Activated gamma-delta T cell (primary cell): ENCODE results near the gene SLC39A12.
"Not testable (repeated sequence)": the region's sequence is repeated elsewhere in the genome, so short reads cannot be mapped to it uniquely, and the experiment has no call there.

Source experiments
- DNase-seq: peaks from one replicate; lab custom pipeline; 2025; lab: John Stamatoyannopoulos, UW
- total RNA-seq, 2 donors: gene quantifications; one replicate each; lab custom pipeline; 2026; lab: John Stamatoyannopoulos, UW

SLC39A12 gene
- total RNA-seq, result 0 reads per million in 2 donors

DNA sequence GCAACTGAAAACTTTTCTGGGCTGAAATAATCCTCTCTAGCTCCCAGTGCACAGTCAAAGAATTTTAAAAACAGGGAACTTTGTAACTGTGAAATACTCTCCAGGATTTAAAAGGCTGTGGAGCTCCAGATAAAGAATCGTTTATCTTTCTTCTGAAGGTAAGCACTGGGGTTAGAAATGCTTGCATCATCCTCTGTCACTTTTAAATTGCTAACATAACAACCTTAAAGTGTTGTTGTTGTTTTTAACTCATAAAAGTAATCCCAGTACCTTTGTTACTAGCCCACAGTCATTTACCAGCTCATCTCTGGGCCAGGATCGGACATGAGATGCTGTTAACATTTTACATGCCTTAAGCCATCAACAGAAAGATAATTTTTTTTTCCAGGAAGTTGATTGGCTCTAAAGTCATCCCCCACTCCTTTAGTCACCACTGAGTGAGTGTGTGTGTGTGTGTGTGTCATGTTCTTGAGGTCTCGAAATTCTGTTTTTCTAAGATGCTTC is at the start of gene SLC39A12:
TSS of gene SLC39A12 (plus strand) at position 51 of the 504 bp plus-strand sequence. CDS start 1,359 bp downstream, outside the sequence.
- no peak for DNase-seq

DNA sequence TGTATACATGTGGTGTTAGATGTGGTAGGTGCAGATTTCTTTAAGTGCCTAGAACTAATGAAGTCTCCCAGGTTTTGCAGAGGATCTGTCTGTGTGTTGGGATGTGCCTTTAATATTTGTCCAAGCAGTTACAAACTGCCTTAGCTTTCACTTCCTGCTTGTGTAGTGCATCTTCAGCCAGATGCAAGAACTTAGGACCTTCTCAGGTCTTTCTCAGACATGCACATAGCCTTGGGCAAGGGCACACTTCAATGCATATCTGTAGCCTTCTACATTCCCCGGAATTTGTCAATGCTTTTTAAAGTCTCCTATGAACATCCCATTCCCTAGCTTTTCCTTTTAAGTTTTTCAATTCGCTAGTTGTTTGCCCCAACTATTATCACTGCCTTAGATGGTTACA is 47.2 kb upstream of the SLC39A12 start:
- DNase-seq, result no peak

DNA sequence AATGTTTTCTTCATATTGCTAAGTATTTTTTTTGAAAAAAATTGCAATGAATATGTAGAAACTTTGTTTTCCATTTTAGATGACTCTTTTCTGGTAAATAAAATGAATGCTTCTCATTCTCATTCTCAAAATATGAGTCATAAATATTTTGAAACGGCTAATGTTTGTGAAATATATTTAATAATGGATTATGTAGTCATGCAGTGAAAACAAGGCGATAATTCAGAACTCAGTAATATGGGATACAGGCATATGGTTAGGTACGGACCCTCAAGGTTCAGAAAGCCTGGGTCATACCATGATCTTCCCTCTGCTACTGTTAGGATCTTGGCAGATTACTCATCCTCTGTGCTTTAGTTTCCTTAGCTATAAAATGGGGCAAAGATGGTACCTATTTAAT is 46.2 kb upstream of the SLC39A12 start:
- DNase-seq, result no peak

DNA sequence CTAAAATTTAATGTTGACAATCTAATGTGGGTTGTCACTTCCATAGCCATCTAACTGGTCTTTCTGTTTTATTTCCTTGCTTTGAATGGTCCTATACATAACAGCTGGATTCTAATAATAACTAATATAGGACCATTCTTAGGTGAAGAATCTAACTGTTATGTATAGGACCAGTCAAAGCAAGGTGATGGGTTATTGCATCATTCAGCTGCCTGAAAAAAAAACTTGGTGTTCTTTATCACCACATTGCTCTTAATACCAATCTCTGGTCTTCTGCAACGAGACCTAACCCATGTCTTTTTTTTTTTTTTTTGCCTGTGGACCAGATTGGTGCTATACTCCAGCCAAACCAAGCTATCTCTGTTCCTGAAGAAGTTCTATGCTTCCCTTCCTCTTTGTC is 45.7 kb upstream of the SLC39A12 start:
- DNase-seq, result no peak

DNA sequence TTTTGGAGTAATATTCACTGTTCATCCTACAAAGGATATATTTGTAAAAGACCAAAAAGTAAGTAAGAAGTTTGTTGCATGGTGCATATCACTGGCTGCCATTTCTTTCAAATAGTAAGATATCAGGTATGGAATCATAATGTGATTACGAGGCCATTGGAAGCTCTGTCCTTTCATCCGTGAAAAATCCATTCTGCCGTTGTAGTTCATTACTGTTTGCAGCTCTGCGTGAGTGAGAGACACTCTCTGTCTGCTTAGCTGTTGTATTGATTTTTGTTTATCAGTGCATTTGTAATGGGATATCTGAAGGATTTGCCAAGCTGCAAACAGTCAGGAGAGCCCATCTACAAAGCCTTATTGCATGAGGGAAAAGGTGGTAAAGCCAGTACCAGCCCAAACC is 44.1 kb upstream of the SLC39A12 start:
- no peak for DNase-seq

DNA sequence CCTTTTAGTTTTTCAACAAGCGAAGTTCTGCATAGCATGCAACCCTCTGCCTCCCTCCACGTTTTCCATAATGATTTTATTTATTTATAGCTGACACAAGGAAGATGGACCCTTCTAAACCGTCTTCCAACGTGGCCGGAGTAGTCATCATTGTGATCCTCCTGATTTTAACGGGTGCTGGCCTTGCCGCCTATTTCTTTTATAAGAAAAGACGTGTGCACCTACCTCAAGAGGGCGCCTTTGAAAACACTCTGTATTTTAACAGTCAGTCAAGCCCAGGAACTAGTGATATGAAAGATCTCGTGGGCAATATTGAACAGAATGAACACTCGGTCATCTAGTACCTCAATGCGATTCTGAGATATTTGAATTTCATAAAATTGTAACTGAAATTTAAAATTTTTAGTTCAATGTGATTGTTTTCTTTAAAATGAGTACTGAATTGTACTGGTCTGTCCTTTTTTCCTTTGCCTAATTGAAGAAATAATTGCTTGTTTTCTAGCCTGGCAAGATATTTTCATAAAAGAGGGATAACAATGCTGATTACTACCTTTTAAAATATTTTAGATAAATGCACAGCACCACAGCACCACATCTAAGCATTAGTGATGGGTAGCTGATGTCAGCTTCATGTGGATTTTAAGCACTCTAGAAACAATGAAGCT is 41.5 kb upstream of the SLC39A12 start:
- no peak for DNase-seq

DNA sequence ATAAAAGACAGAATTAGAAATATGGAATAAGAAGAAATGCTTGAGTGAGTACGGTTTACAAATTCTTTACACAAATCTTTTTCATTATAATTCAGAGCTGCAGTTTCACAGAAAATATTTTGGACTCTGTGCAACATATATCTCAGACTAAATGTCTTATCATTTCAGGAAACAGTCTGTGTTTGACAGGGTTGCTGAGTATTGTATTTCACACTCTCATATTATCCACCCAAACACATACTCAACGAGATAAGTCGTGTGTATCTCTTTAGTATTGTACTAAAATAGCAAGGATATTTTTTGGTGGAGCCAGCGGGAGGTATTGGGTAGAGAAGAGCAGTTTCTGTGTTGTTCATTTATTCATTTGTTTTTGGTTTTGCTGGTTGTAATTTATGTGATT is 39.0 kb upstream of the SLC39A12 start:
- DNase-seq, result no peak

DNA sequence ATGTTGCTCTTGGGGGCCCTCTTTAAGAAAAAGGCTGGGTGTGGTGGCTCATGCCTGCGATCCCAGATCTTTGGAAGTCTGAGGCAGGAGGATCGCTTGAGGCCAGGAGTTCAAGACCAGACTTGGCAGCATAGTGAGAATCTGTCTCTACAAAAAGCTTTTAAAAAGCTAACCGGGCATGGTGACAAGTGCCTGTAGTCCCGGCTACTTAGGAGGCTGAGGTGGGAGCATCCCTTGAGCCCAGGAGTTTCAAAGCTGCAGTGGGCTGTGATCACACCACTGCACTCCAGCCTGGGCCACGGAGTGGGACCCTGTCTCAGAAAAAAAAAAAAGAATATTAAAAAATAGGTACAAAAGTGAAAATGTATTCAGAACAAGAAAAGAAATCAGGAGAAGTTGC is 38.1 kb upstream of the SLC39A12 start:
- no peak for DNase-seq

DNA sequence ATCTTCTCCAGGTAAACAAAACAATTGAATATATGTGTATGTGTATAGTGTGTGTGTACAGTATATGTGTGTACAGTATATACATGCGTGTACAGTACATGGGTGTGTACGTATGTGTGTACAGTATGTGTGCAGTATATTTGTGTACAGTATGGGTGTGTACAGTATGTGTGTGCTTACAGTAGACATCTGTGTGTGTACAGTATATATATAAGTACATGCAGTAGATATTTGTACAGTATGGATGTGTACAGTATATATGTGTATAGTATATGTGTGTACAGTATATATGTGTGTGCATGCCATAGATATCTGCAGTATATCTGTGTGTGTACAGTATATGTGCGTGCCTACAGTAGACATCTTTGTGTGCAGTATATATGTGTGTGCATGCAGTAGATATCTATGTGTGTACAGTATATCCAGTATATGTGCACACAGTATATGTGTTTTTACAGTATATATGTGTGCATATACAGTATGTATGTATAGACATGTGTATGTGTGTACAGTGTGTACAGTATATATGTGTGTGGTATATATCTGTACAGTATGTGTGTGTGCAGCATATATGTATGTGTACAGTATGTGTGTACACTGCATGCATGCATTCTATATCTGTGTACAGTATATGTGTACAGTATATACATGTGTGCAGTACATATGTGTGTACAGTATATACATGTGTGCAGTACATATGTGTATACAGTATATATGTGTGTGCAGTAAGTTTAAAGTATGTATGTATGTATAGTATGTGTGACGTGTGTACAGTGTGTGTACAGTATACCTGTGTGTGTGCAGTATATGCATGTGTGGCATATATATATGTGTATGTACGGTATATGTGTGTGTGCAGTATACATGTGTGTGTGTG is 37.3 kb upstream of the SLC39A12 start:
- DNase-seq, result no peak

DNA sequence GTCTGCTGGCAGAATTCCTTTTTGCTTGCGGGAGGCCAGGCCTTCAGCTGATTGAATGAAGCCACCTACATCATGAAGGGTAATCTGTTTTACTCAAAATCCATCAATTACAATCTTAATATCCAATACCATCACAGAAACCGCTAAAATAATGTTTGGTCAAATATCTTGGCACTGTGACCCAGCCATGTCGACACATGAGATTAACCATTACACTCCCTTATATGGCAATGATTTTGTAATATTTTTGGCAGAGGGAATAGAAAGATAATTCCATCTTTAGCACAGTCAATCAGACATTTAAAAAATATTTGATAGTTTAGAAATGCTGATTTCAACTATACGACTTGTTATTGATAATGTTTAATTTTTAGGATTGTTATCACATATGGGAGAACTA is 36.5 kb upstream of the SLC39A12 start:
- DNase-seq, result no peak

DNA sequence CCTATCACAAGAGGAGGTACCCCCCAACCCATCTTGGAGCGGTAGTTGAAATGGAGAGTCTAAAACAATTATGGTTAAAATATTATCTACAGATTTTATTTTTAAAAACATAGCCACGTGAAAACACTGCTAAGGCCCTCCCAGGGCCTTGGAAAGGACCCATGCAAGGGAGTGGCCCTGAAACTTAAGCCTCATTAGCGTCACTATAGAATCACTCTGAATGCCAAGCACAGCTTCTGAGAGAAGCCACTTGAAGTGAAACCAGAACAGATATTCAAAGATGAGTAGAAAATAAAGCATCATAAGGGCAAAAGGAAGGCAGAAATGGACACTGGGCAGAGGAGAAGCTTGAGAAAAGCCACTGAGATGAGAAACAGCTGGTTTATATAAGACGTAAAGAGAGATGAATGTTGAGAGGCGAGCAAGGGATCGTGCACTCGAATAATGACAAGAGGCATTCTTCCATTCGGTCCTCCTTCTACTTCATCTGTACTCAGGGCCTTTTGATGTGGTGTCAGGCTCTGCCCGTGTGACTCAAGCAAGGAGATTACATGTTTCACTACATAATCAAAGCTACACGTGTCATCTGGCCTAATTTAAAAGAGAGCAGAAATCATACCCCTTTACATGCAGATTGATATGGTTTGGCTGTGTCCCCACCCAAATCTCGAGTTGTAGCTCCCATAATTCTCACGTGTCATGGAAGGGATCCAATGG is 33.4 kb upstream of the SLC39A12 start:
- DNase-seq, result no peak

DNA sequence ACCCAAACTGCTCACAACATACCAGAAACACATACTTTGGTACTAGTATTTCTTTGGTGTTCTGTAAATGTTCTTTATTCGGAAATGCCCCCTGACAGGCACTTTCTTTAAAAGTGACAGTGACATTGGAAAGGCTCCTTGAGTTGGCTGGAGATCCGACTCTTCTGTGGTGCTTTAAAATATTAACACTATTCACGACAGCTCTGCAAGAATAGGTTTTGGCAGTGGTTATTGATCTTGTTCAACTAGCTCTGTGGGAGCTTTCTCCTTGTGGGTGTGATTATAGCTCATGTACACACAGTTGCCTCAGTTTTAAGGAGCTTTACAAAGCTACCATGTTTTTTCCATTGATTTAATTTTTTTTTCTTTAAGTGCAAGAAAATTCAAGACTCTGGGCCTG is 30.3 kb upstream of the SLC39A12 start:
- no peak for DNase-seq

DNA sequence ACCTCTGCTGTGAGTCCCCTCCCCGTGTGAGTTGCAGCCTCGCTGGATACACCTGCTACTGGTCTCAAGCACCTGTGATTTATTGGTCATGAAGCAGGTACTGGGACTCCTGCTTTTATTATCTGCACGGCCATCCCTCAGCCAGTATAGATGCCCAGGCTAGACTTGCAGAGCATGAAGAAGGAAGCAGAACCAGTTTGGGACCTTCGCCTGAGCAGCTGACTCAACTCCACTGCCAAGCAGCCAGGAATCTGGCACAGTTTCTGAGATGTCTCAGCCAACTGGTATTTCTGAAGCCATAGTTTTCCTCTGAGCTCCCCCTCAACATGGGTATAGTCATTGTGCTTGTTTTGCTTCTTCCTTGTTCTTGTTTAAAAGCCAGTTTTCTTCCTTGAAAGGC is 28.0 kb upstream of the SLC39A12 start:
- no peak for DNase-seq

DNA sequence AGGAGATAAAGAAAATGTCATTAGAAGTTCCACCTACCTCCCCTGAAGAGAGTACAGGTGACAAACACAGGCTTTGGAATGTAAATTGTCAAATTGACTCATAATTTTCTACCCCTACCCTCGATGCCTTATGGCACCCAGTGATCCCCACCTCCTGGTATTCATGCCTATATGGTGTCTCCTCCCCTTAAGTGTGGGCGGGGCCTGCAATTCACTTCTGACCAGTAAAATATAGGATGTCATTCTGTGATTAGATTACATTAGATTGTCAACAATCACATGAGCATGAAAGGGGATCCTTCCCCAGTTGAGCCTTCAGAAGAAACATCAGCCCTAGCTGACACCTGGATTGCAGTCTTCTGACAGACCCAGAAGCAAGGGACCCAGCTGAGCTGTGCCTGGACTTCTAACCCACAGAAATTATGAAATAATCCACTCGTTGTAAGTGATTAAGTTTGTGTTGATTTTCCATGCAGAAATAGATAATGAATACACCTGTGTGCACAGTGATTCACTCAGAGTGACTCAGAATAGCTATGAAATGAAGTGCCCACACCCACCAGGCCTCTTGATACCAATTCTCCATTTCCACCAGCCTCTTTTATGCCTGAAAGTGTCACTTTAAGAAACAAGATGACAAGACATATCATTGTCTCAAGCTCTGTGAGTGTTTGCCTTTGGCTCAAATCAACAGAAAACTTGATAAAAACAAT is 8.5 kb upstream of the SLC39A12 start:
- DNase-seq, result no peak

DNA sequence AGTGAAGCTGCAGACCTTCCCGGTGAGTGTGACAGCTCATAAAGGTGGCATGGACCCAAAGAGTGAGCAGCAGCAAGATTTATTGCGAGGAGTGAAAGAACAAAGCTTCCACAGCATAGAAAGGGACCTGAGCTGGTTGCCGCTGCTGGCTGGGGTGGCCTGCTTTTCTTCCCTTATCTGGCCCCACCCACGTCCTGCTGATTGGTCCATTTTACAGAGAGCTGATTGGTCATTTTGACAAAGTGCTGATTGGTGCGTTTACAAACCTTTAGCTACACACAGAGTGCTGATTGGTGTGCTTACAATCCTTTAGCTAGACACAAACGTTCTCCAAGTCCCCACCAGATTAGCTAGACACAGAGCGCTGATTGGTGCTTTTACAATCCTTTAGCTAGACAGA is 1.4 kb upstream of the SLC39A12 start:
- DNase-seq, result not testable (repeated sequence)

DNA sequence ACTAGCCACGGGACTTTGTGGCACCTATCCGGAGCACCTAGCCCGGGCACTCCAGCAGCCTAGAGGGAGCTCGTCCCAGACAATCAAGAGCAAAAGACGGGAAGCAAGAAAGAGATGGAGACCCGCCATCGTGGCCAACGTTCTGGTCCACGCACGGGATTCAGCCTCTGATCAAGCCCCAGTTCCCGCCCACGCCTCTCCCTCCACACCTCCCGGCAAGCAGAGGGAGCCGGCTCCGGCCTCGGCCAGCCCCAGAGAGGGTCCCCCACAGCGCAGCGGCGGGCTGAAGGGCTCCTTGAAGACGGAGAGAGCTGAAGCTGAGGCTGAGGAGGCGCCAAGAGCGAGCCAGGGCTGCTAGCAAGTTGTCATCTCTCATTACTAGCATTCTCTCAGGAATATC is 992 bp upstream of the SLC39A12 start:
- DNase-seq, result no peak

DNA sequence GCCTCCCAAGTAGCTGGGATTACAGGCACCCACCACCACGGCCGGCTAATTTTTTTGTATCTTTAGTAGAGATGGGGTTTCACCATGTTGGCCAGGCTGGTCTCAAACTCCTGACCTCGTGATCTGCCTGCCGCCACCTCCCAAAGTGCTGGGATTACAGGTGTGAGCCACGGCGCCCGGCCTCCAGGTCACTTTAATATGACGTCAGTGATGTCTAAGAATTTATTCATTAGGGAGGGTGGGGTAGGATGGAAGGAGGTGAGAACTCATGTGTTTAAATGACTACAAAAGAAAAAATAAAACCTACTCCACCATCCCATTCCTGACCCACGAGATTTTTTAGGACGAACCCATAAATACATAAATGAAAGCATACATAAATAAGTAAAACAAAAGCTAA is 2.7 kb downstream of the SLC39A12 start:
- DNase-seq, result not testable (repeated sequence)

DNA sequence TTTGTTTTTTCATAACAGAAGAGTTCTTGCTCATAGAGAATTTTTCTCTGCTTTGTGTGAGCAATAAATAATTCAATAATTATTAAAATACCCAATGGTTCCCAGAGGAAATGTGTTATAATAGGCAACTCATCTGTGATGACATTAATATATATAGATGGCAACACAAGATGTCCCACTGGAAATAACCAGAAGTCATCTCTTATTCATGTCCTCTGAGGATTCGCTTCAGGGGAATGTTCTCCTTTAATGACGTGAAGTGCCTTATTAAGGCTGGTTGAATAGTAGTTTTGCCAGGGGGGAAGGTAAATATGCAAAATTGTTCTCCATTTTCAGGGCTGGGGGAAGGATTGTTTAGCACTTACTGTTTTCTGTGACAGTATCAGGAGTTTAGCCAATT is 3.1 kb downstream of the SLC39A12 start:
- no peak for DNase-seq

DNA sequence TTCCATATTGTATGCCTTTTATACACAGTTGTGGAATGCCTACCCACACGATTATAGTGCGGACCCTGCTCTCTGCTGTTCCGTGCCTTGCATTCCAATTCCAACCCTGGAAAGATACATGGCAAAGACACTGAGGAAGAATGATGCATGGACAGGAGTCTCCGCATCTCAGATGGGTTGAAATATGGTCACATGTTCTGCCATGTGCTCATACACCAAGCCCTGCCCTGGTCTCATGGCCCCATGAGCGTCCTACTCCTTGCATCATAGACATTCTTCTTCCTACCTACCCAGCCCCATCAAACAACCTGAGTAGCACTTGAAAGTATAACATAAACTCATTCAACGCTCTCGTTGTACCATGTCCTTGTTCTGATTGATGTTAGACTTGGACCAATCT is 6.3 kb downstream of the SLC39A12 start:
- DNase-seq, result no peak

DNA sequence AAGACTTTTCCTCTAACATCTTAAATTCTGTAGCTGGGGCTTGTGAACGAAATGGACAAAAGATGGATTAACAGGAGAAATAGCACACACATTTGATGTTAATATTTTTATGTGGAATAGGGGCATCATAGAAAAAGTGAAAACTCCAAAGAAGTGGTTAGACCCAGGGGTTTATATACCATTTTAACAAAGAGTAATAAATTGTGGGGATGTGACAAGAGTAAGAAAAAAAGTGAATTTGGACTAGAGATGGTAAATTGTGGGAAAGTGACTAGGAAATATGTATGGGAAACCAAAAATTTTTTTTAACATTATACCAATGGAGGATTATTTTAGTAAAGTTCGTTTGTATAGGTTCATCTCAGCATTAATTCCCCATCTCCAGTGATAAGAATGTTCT is 8.2 kb downstream of the SLC39A12 start:
- DNase-seq, result no peak

DNA sequence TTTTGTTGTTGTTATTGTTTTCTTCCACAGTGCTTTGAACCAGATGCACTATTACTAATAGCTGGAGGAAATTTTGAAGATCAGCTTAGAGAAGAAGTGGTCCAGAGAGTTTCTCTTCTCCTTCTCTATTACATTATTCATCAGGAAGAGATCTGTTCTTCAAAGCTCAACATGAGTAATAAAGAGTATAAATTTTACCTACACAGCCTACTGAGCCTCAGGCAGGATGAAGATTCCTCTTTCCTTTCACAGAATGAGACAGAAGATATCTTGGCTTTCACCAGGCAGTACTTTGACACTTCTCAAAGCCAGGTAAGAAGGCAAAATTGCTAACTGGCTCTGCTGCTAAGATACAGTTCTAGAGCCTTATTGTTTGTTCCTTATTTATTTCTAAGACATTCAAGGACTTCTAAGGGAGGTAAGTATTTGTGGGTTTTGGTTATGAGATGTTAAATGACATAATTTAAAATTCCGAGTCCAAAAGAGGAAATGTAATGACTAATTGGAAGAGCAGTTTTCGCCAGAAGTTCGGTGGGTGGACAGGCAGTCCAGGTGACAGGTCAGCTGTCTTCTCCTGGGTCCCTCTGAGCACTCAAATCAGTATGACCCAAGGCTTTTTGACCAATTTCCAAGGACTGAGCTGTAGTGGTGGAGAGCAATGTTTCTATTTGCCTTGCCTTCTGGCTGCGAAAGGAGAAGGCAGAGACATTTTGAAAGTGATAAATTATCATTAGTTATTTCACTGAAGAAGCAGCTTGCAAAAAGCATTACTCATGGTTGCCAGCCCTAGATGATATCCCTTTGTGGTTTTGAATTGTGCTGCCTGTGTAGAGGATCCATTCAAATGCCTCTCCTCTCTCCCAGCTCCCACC is 10.1 kb downstream of the SLC39A12 start:
- DNase-seq, result no peak
